OCI-LY1 (cell line): Measurements from ENCODE around the gene COX6A2.

Experiments used
- H2AFZ ChIP-seq: fragments of 200-600 bp; sonication (generic), shearing (Covaris generic); 2 replicates; pipeline ENCODE4 v1.6.0; 2014; ENCODE audit warnings: antibody characterized with exemption, mild to moderate bottlenecking, low read length
- H3F3A ChIP-seq: fragments of 200-600 bp; sonication (generic), shearing (Covaris generic); 2 replicates; pipeline ENCODE4 v1.6.0; 2014; ENCODE audit warnings: mild to moderate bottlenecking, antibody characterized with exemption, low read length, moderate library complexity; ENCODE audit not compliant: insufficient read depth
- H3K27ac ChIP-seq: fragments of 200-600 bp; sonication (generic); 2 replicates; pipeline ENCODE4 v1.5.1; 2014; ENCODE audit warnings: low read length, mixed run types, mild to moderate bottlenecking, low read depth; ENCODE audit not compliant: poor library complexity, severe bottlenecking
- H3K27me3 ChIP-seq: fragments of 200-600 bp; sonication (generic); 2 replicates; pipeline ENCODE4 v1.6.0; 2014; ENCODE audit warnings: antibody characterized with exemption, mild to moderate bottlenecking, low read length, moderate library complexity; ENCODE audit not compliant: insufficient read depth
- H3K36me3 ChIP-seq: fragments of 200-600 bp; sonication (generic); 2 replicates; pipeline ENCODE4 v1.6.1; 2014; ENCODE audit warnings: mild to moderate bottlenecking, antibody characterized with exemption, low read length, moderate library complexity, mixed read lengths; ENCODE audit not compliant: insufficient read depth
- H3K4me1 ChIP-seq: fragments of 200-600 bp; sonication (generic); 2 replicates; pipeline ENCODE4 v1.5.1; 2014; ENCODE audit warnings: mild to moderate bottlenecking, low read length, moderate library complexity; ENCODE audit not compliant: insufficient read depth, severe bottlenecking
- H3K4me2 ChIP-seq: fragments of 200-600 bp; sonication (generic), shearing (Covaris generic); 2 replicates; pipeline ENCODE4 v1.6.1; 2014; ENCODE audit warnings: low read length
- H3K4me3 ChIP-seq: fragments of 200-600 bp; sonication (generic); 2 replicates; pipeline ENCODE4 v1.5.1; 2014; ENCODE audit warnings: low read length, low read depth, mild to moderate bottlenecking, mixed read lengths; ENCODE audit not compliant: poor library complexity, severe bottlenecking
- H3K79me2 ChIP-seq: fragments of 200-600 bp; shearing (Covaris generic); 2 replicates; pipeline ENCODE4 v1.6.1; 2016; ENCODE audit warnings: mixed run types, low read length, mixed read lengths; ENCODE audit not compliant: insufficient read depth
- H3K9ac ChIP-seq: fragments of 200-600 bp; sonication (generic), shearing (Covaris generic); 2 replicates; pipeline ENCODE4 v1.6.1; 2014; ENCODE audit warnings: mild to moderate bottlenecking, low read length, mixed read lengths
- H3K9me2 ChIP-seq: fragments of 200-600 bp; sonication (generic), shearing (Covaris generic); 2 replicates; pipeline ENCODE4 v1.6.1; 2014; ENCODE audit warnings: low read depth, mild to moderate bottlenecking, low read length, mixed read lengths
- H3K9me3 ChIP-seq: fragments of 200-600 bp; shearing (Covaris generic); 2 replicates; pipeline ENCODE4 v1.6.1; 2014; ENCODE audit warnings: low read length, mixed read lengths
- H4K20me1 ChIP-seq: fragments of 200-600 bp; sonication (generic), shearing (Covaris generic); 2 replicates; pipeline ENCODE4 v1.6.0; 2016; ENCODE audit warnings: mild to moderate bottlenecking, low read length; ENCODE audit not compliant: insufficient read depth
- EZH2 ChIP-seq: fragments of 200-600 bp; sonication (generic), shearing (Covaris generic); IDR thresholded peaks from 2 replicates; pipeline ENCODE4 v1.8.0; 2017; ENCODE audit warnings: borderline replicate concordance, mixed run types, mild to moderate bottlenecking, antibody characterized with exemption, low read length, moderate library complexity, mixed read lengths
- TF ChIP-seq, protein P1 (sequence below): fragments of 200-600 bp; sonication (generic), shearing (Covaris generic); IDR thresholded peaks from 2 replicates; pipeline ENCODE4 v1.5.1; 2017; ENCODE audit warnings: mild to moderate bottlenecking, antibody characterized with exemption, low read length, moderate library complexity, mixed read lengths

COX6A2 gene

DNA sequence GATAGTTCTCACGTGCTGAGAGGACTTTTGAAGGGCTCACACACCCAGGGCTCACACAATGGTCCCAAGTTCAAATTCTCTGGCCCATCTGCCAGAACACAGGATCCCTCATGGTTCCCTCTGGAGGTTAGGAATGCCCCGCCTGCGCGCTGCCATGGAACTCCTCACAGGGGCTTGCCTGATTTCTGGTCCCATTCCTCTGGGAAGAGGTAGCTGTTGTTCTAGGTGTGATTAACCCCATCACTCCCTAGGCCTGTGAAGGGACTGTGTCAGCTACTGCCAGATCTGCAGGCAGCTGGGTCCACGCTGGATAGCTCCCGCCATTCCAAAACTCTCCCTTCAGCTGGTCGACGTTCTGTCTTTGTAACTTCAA lies 28.8 kb upstream of the COX6A2 start:
- no peak overlapping the region for H3K27ac ChIP-seq
- no peaks in the 10 kb centered on the region for H3K27me3 ChIP-seq
- no peak overlapping the region for H2AFZ ChIP-seq
- no peak overlapping the region for H3K4me2 ChIP-seq
- peaks cover 23% of the 10 kb centered on the region for H3K4me1 ChIP-seq
- H4K20me1 ChIP-seq: no peaks in the 10 kb centered on the region
- H3K4me3 ChIP-seq: no peak overlapping the region
- H3K9me2 ChIP-seq: no peaks in the 10 kb centered on the region
- no peak for TF ChIP-seq EZH2
- TF ChIP-seq, protein P1, sequence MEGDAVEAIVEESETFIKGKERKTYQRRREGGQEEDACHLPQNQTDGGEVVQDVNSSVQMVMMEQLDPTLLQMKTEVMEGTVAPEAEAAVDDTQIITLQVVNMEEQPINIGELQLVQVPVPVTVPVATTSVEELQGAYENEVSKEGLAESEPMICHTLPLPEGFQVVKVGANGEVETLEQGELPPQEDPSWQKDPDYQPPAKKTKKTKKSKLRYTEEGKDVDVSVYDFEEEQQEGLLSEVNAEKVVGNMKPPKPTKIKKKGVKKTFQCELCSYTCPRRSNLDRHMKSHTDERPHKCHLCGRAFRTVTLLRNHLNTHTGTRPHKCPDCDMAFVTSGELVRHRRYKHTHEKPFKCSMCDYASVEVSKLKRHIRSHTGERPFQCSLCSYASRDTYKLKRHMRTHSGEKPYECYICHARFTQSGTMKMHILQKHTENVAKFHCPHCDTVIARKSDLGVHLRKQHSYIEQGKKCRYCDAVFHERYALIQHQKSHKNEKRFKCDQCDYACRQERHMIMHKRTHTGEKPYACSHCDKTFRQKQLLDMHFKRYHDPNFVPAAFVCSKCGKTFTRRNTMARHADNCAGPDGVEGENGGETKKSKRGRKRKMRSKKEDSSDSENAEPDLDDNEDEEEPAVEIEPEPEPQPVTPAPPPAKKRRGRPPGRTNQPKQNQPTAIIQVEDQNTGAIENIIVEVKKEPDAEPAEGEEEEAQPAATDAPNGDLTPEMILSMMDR: no peak
- peaks cover 8% of the 10 kb centered on the region; the same call in 1 of the 2 replicates for H3K36me3 ChIP-seq
- no peak overlapping the region for H3K9ac ChIP-seq
- H3K9me3 ChIP-seq: no peaks in the 10 kb centered on the region
- H3K79me2 ChIP-seq: no peaks in the 10 kb centered on the region
- no peaks in the 10 kb centered on the region for H3F3A ChIP-seq

DNA sequence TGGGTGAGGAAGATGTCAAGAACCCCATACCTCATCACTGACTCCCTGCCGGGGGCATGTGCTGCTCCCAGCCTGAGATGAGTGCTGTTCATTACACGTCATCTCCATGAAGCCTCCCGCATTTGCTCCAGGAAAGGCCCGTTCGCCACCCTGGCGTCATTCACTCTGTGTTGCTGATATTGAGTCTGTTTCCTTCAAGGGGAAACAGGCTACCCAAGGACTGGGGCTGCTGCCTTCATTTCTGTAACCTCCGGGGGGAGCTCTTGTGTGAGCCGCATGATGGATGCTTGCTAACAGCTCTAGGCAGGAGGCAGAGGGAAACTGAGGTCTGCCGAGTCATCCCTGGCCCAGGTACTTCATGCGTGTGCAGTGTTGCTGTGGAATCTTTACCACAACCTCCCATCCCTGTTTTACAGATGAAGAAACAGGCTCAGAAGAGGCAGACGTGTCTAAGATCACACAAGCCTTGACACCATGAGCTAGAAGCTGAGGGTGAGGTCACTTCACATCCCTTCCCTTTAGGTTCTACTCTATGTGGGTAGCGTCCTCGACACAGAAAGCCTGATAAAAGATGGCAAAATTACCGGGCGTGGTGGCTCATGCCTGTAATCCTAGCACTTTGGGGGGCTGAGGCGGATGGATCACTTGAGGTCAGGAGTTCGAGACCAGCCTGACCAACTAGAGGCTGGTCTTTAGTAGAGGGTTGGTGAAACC lies 27.6 kb upstream of the COX6A2 start:
- Histone ChIP-seq H3F3A (no peaks in the 10 kb centered on the region), H3K4me1 (peaks cover 23% of the 10 kb centered on the region), H3K27ac (no peak overlapping the region), H3K27me3 (no peaks in the 10 kb centered on the region), H3K4me3 (no peak overlapping the region), H3K9ac (no peak overlapping the region), H3K9me3 (no peaks in the 10 kb centered on the region), H3K9me2 (no peaks in the 10 kb centered on the region), H3K4me2 (peak overlapping the region; percentile 11; the same call in 1 of the 2 replicates), H3K79me2 (no peaks in the 10 kb centered on the region), H4K20me1 (no peaks in the 10 kb centered on the region), H2AFZ (no peak overlapping the region), H3K36me3 (peaks cover 8% of the 10 kb centered on the region; the same call in 1 of the 2 replicates)
- TF ChIP-seq EZH2: no peak
- TF ChIP-seq, protein P1: peak; percentile 66

DNA sequence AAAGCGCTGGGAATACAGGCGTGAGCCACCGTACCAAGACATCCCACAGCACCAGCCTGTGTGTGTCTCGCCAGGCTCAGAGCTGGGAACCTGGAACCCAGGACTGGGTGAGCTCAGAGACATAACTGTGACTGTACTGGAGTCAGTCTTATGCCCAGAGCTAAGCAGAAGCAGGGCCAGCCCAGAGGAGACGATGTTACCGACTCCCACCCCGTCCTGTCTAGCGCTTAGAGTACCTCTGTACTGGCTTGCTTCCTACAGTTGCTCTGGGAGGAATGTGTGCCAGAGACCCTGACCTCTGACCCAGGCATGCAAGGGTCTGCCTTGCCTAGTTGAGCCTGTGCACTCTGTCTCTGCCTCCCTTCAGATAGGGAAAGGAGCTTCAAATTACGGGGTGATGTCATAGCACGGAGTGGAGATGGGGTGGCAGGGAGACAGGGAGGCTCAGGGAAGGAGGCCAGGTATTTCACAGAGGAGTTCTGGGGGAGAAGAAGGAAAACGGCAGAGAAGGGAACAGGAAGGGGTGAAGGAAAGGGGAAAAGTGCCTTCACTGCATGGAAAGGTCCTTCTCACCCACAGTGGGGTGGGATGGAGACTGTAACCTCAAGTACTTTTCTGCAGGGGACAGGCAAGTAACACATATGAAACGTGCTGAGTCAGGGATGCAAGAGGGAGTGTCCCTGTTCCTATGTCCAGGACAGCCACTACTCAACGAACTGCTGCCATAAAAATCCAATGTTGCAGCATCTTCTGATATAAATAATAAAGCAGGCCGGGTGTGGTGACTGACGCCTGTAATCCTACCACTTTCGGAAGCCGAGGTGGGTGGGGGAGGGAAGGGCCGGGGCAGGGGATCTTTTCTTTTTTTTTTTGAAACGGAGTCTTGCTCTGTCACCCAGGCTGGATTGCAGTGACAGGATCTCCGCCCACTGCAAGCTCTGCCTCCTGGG lies 25.4 kb upstream of the COX6A2 start:
- Histone ChIP-seq H3K9me3 (no peaks in the 10 kb centered on the region), H3K4me1 (peaks cover 14% of the 10 kb centered on the region), H3K4me2 (no peak overlapping the region), H3K27me3 (no peaks in the 10 kb centered on the region), H3K79me2 (no peaks in the 10 kb centered on the region), H3K9me2 (no peaks in the 10 kb centered on the region), H4K20me1 (no peaks in the 10 kb centered on the region), H3K4me3 (no peak overlapping the region), H3K9ac (no peak overlapping the region), H3K27ac (no peak overlapping the region), H3K36me3 (peaks cover 8% of the 10 kb centered on the region; the same call in 1 of the 2 replicates), H3F3A (no peaks in the 10 kb centered on the region), H2AFZ (no peak overlapping the region)
- TF ChIP-seq EZH2: no peak
- TF ChIP-seq, protein P1: no peak
